ENCODE measurements around the gene PRR12.
A peak's percentile ranks its signal among the peaks of the same experiment; 100 is the strongest.

Gene PRR12

DNA sequence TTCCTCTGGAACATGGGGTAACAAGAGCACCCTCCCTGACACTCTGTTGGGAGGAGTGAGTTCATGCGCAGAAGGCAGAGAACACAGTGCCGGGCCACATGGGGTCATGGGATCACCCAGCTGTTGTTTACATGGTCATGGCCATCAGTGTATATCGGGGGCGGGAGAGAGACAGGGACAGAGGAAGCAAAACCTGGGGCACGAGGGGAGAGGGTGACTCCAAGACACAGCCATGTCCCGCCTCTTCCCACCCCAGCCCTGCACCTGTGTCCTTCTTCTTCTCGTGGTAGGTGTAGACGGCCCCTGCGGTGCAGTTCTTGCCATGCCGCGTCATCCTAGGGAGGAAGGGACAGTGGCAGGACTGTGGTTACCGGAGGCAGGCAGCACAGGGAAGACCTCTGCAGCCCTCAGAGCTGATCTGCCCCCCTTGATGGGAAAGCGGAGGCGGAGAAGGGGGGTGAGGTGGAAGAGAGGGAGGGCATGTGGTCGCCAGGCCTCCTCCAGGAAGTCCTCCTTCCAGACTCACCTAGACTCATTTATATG, 30.6 kb upstream of the PRR12 start:
- Histone ChIP-seq H3K36me3 (ENCODE audit: control insufficient read depth in 5 of 5, insufficient read depth in 5 of 5, low read length in 5 of 5) (peaks cover 3 to 47% (median 42%) of the 10 kb centered on the region in 5 donors), H3K4me1 (ENCODE audit: control insufficient read depth in 5 of 5, insufficient read depth in 5 of 5, low read length in 5 of 5) (peaks cover 0 to 35% (median 23%) of the 10 kb centered on the region in 5 donors), H3K27ac (ENCODE audit: low read depth, low read length) (no peak overlapping the region)

DNA sequence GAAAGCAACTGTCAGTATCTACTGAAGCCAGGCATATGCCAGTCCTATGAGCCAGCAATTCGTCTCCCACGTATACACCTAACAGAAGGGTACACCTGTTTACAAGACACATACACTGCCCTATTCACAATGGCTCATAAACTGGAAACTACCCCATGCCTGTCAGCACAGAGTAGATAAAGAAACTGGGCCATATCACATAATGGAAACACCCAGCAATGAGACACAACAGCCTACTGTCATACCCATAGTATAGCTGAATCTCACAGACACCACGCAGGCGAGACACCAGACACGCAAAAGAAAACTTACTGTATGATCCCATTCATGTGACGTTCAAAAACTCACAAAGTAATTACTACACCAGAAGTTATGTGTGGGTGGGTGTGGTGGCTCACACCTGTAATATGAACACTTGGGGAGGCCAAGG, 26.4 kb upstream of the PRR12 start:
- H3K36me3 ChIP-seq (ENCODE audit: control insufficient read depth in 5 of 5, insufficient read depth in 5 of 5, low read length in 5 of 5), result peaks cover 0 to 10% (median 8%) of the 10 kb centered on the region in 5 donors
- H3K27me3 ChIP-seq (ENCODE audit: control insufficient read depth in 5 of 5, insufficient read depth in 4 of 5, low read length in 5 of 5), result no peaks in the 10 kb centered on the region
- no peaks in the 10 kb centered on the region for H3K9me3 ChIP-seq (ENCODE audit: control insufficient read depth in 5 of 5, low read length in 5 of 5)
- H3K4me1 ChIP-seq (ENCODE audit: control insufficient read depth in 5 of 5, insufficient read depth in 5 of 5, low read length in 5 of 5), result peaks cover 0 to 32% (median 23%) of the 10 kb centered on the region in 5 donors
- no peak overlapping the region for H3K9ac ChIP-seq (ENCODE audit: low read length in 5 of 5)
- H3K27ac ChIP-seq (ENCODE audit: low read depth, low read length), result no peak overlapping the region
- no peak overlapping the region for H3K4me3 ChIP-seq (ENCODE audit: low read depth in 1 of 5, low read length in 5 of 5)

More for the DNA sequence above, 30.6 kb upstream of the PRR12 start:
- no peaks in the 10 kb centered on the region for H3K27me3 ChIP-seq (ENCODE audit: control insufficient read depth in 5 of 5, insufficient read depth in 4 of 5, low read length in 5 of 5)
- no peaks in the 10 kb centered on the region for H3K9me3 ChIP-seq (ENCODE audit: control insufficient read depth in 5 of 5, low read length in 5 of 5)
- H3K4me3 ChIP-seq (ENCODE audit: low read depth in 1 of 5, low read length in 5 of 5), result no peak overlapping the region
- peak overlapping the region in 1 of 5 donors; percentile 5 for H3K9ac ChIP-seq (ENCODE audit: low read length in 5 of 5)

GRCh38 chr19:49565261-49565660, 25.7 kb upstream of the PRR12 start:
- Histone ChIP-seq H3K9ac (ENCODE audit: low read length in 5 of 5) (no peak overlapping the region), H3K27ac (ENCODE audit: low read depth, low read length) (no peak overlapping the region)

DNA sequence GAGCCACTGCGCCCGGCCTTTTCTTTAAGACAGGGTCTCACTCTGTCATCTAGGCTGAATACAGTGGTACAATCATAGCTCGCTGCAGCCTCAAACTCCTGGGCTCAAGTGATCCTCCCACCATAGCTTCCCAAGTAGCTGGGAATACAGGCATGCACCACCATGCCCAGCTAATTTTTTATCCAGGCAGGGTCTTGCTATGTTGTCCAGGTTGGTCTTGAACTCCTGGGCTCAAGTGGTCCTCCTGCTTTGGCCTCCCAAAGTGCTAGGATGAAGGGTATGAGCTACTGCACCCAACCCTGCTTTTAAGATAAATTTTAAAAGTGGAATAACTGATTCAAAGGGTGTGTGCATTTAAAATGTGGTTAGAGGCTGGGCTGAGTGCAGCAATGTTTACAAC, 24.7 kb upstream of the PRR12 start:
- peaks cover 0 to 3% (median 0%) of the 10 kb centered on the region in 5 donors for H3K36me3 ChIP-seq (ENCODE audit: control insufficient read depth in 5 of 5, insufficient read depth in 5 of 5, low read length in 5 of 5)
- no peaks in the 10 kb centered on the region for H3K27me3 ChIP-seq (ENCODE audit: control insufficient read depth in 5 of 5, insufficient read depth in 4 of 5, low read length in 5 of 5)
- peaks cover 0 to 30% (median 23%) of the 10 kb centered on the region in 5 donors for H3K4me1 ChIP-seq (ENCODE audit: control insufficient read depth in 5 of 5, insufficient read depth in 5 of 5, low read length in 5 of 5)
- no peak overlapping the region for H3K27ac ChIP-seq (ENCODE audit: low read depth, low read length)
- H3K9me3 ChIP-seq (ENCODE audit: control insufficient read depth in 5 of 5, low read length in 5 of 5), result no peaks in the 10 kb centered on the region
- no peak overlapping the region for H3K9ac ChIP-seq (ENCODE audit: low read length in 5 of 5)
- no peak overlapping the region for H3K4me3 ChIP-seq (ENCODE audit: low read depth in 1 of 5, low read length in 5 of 5)

More at GRCh38 chr19:49565261-49565660, 25.7 kb upstream of the PRR12 start:
- Histone ChIP-seq H3K27me3 (ENCODE audit: control insufficient read depth in 5 of 5, insufficient read depth in 4 of 5, low read length in 5 of 5) (no peaks in the 10 kb centered on the region), H3K9me3 (ENCODE audit: control insufficient read depth in 5 of 5, low read length in 5 of 5) (no peaks in the 10 kb centered on the region), H3K4me3 (ENCODE audit: low read depth in 1 of 5, low read length in 5 of 5) (no peak overlapping the region), H3K4me1 (ENCODE audit: control insufficient read depth in 5 of 5, insufficient read depth in 5 of 5, low read length in 5 of 5) (peaks cover 0 to 30% (median 21%) of the 10 kb centered on the region in 5 donors), H3K36me3 (ENCODE audit: control insufficient read depth in 5 of 5, insufficient read depth in 5 of 5, low read length in 5 of 5) (peaks cover 0 to 3% (median 2%) of the 10 kb centered on the region in 5 donors)

DNA sequence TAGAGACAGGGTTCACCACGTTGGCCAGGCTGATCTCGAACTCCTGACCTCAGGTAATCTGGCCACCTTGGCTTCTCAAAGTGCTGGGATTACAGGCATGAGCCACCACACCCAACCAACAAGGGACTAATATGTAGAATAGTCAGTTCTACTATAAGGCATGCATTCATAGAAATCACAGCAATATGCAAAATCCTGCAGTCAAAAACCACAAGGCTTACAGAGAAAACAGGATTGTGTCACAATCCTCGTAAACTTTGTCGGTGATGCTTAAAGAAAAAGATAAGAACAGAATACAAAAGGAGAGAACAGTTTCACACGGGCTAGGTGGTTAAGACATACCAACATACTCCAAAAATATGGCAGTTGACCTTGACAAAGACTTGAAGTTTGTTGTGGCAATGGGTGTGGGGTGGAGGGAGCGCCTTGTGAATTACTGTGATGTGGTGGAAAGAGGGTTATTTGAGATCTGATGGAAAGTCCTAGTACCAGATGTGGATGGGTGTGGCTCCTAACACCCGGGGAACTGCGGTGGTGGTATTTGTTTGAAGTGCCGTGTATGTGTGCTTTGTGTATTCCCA, 23.0 kb upstream of the PRR12 start:
- Histone ChIP-seq H3K27ac (ENCODE audit: low read depth, low read length) (no peak overlapping the region), H3K9me3 (ENCODE audit: control insufficient read depth in 5 of 5, low read length in 5 of 5) (no peaks in the 10 kb centered on the region), H3K36me3 (ENCODE audit: control insufficient read depth in 5 of 5, insufficient read depth in 5 of 5, low read length in 5 of 5) (peaks cover 0 to 3% (median under 1%) of the 10 kb centered on the region in 5 donors), H3K27me3 (ENCODE audit: control insufficient read depth in 5 of 5, insufficient read depth in 4 of 5, low read length in 5 of 5) (no peaks in the 10 kb centered on the region), H3K4me3 (ENCODE audit: low read depth in 1 of 5, low read length in 5 of 5) (no peak overlapping the region), H3K4me1 (ENCODE audit: control insufficient read depth in 5 of 5, insufficient read depth in 5 of 5, low read length in 5 of 5) (peaks cover 0 to 32% (median 25%) of the 10 kb centered on the region in 5 donors), H3K9ac (ENCODE audit: low read length in 5 of 5) (peak overlapping the region in 1 of 5 donors; percentile 7)

DNA sequence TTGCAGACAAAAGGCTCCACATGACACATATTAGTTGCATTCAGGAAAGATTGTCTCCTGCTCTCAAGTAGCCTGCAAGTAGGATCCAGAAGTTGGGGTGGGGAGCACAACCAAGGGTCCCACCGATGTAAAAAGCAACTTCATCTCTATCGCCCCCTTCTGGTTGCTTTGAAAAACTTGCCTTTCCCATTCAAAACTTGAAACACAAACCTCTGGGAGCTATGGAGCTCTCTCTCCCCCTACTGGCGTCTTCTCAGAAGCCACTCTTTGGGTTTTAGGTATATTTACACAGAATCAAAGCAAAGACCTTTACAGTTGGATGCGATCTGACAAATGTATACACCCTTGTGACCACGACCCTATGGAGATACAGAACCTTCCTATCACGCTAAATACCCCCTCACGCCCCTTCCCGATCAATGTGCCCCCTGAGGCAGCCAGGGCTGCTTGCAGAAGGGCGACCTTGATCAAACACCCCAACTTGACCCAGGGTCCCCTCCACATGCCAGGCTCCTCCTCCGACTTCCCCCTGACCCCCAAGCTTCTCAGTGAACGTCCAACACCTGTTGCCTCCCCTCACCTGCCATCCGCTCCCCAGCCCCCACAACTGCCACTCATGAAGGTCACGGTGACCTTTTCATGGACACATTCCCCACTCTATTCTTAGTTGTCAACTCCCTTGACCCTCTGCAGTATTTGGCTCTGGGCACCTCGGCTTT, 20.7 kb upstream of the PRR12 start:
- H3K27ac ChIP-seq (ENCODE audit: low read depth, low read length), result no peak overlapping the region
- H3K9me3 ChIP-seq (ENCODE audit: control insufficient read depth in 5 of 5, low read length in 5 of 5), result no peaks in the 10 kb centered on the region
- H3K36me3 ChIP-seq (ENCODE audit: control insufficient read depth in 5 of 5, insufficient read depth in 5 of 5, low read length in 5 of 5), result peaks cover 0 to 16% (median 13%) of the 10 kb centered on the region in 5 donors
- peaks cover 0 to 19% (median 16%) of the 10 kb centered on the region in 5 donors for H3K4me1 ChIP-seq (ENCODE audit: control insufficient read depth in 5 of 5, insufficient read depth in 5 of 5, low read length in 5 of 5)
- no peak overlapping the region for H3K4me3 ChIP-seq (ENCODE audit: low read depth in 1 of 5, low read length in 5 of 5)
- peak overlapping the region in 2 of 5 donors; percentile 35 to 51 for H3K9ac ChIP-seq (ENCODE audit: low read length in 5 of 5)
- no peaks in the 10 kb centered on the region for H3K27me3 ChIP-seq (ENCODE audit: control insufficient read depth in 5 of 5, insufficient read depth in 4 of 5, low read length in 5 of 5)

- H3K27me3 ChIP-seq (ENCODE audit: control insufficient read depth in 5 of 5, insufficient read depth in 4 of 5, low read length in 5 of 5), result no peaks in the 10 kb centered on the region
- peaks cover 0 to 18% (median 10%) of the 10 kb centered on the region in 5 donors for H3K4me1 ChIP-seq (ENCODE audit: control insufficient read depth in 5 of 5, insufficient read depth in 5 of 5, low read length in 5 of 5)
- peaks cover 0 to 22% (median 16%) of the 10 kb centered on the region in 5 donors for H3K36me3 ChIP-seq (ENCODE audit: control insufficient read depth in 5 of 5, insufficient read depth in 5 of 5, low read length in 5 of 5)
- H3K9ac ChIP-seq (ENCODE audit: low read length in 5 of 5), result peak overlapping the region in 1 of 5 donors; percentile 26
- no peak overlapping the region for H3K4me3 ChIP-seq (ENCODE audit: low read depth in 1 of 5, low read length in 5 of 5)
- H3K27ac ChIP-seq (ENCODE audit: low read depth, low read length), result no peak overlapping the region
- H3K9me3 ChIP-seq (ENCODE audit: control insufficient read depth in 5 of 5, low read length in 5 of 5), result no peaks in the 10 kb centered on the region
These were observed 19.8 kb upstream of the PRR12 start for GRCh38 chr19:49570997-49571676.

DNA sequence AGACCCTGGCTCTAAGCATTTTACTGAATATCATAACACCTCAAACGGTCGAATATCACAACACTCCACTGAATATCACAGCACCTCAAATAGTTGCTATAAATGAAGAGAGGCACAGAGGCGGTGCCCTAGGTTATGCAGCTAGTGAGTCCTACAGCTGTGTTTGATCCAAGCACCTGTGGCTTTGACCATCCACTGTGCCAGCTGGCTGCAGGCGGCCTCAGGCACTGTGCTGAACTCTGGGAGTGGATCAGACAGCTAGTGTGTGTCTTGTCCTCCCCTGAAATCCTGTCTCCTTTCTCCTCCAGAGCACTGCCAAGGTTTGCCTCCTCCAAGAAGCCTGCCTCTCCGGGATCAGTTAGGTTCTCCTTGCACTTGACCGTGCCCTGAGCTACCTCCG, 18.0 kb upstream of the PRR12 start:
- Histone ChIP-seq H3K4me3 (ENCODE audit: low read depth in 1 of 5, low read length in 5 of 5) (no peak overlapping the region), H3K27ac (ENCODE audit: low read depth, low read length) (no peak overlapping the region), H3K4me1 (ENCODE audit: control insufficient read depth in 5 of 5, insufficient read depth in 5 of 5, low read length in 5 of 5) (peaks cover 0 to 18% (median 12%) of the 10 kb centered on the region in 5 donors), H3K9ac (ENCODE audit: low read length in 5 of 5) (peak overlapping the region in 2 of 5 donors; percentile 16 to 25), H3K36me3 (ENCODE audit: control insufficient read depth in 5 of 5, insufficient read depth in 5 of 5, low read length in 5 of 5) (peaks cover 0 to 24% (median 19%) of the 10 kb centered on the region in 5 donors), H3K9me3 (ENCODE audit: control insufficient read depth in 5 of 5, low read length in 5 of 5) (no peaks in the 10 kb centered on the region), H3K27me3 (ENCODE audit: control insufficient read depth in 5 of 5, insufficient read depth in 4 of 5, low read length in 5 of 5) (no peaks in the 10 kb centered on the region)

DNA sequence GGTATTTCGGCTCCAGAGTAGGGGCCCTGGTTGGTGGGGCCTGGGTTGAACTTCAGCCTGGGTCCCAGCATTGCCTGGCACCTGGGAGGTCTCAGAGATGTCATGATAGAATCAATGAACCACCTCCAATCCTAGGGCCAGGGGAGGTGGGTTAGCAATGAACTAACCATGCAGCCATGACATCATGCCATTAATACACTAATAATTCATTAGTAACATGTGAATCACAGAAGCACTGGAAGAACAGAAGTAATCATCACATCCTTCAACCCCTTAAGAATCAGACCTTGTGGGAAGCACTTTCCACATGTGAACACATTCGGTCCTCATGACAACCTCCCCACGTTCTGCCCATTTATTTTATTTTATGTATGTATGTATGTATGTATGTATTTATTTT, 17.6 kb upstream of the PRR12 start:
- Histone ChIP-seq H3K27me3 (ENCODE audit: control insufficient read depth in 5 of 5, insufficient read depth in 4 of 5, low read length in 5 of 5) (no peaks in the 10 kb centered on the region), H3K9ac (ENCODE audit: low read length in 5 of 5) (peak overlapping the region in 3 of 5 donors; percentile 16 to 25 (median 25)), H3K27ac (ENCODE audit: low read depth, low read length) (no peak overlapping the region), H3K36me3 (ENCODE audit: control insufficient read depth in 5 of 5, insufficient read depth in 5 of 5, low read length in 5 of 5) (peaks cover 0 to 24% (median 19%) of the 10 kb centered on the region in 5 donors), H3K4me1 (ENCODE audit: control insufficient read depth in 5 of 5, insufficient read depth in 5 of 5, low read length in 5 of 5) (peaks cover 0 to 16% (median 12%) of the 10 kb centered on the region in 5 donors), H3K4me3 (ENCODE audit: low read depth in 1 of 5, low read length in 5 of 5) (no peak overlapping the region), H3K9me3 (ENCODE audit: control insufficient read depth in 5 of 5, low read length in 5 of 5) (no peaks in the 10 kb centered on the region)

Measured in subcutaneous abdominal adipose tissue (tissue), 5 donors.